Sigmoid colon (tissue), 7 donors: ENCODE results near the gene ATP5MG. TPM values are rescaled to one million over a fixed set of nuclear protein-coding genes. Genes with fewer than 3 reads are reported as not detected.

ENCODE experiments used
- DNase-seq: peaks from one replicate; pipeline ENCODE4 v3.0.0-alpha.2; 2019
- H3K27ac ChIP-seq, 4 donors: fragments of 200-600 bp; sonication (generic); one replicate each; pipeline ENCODE4 v1.5.1; 2016 to 2019; ENCODE audit warnings: mild to moderate bottlenecking in 1 of 4
- H3K27me3 ChIP-seq, 3 donors: fragments of 200-600 bp; sonication (generic); one replicate each; pipeline ENCODE4 v1.5.1; 2019; ENCODE audit warnings: mild to moderate bottlenecking in 1 of 3
- H3K36me3 ChIP-seq, 4 donors: fragments of 200-600 bp; sonication (generic); one replicate each; pipeline ENCODE4 v1.5.1; 2016 to 2019
- H3K4me1 ChIP-seq, 4 donors: fragments of 200-600 bp; sonication (generic); one replicate each; pipeline ENCODE4 v1.5.1; 2017 to 2019
- H3K4me3 ChIP-seq, 4 donors: fragments of 200-600 bp; sonication (generic); one replicate each; pipeline ENCODE4 v1.5.1; 2017 to 2019; ENCODE audit warnings: mild to moderate bottlenecking in 2 of 4, moderate library complexity in 1 of 4
- H3K9me3 ChIP-seq, 4 donors: fragments of 200-600 bp in 3 of 4; sonication (generic) in 3 of 4; one replicate each; pipeline versions ENCODE4 v1.5.1 to v1.6.1; 2013 to 2019
- EP300 ChIP-seq, 4 donors: sonication (generic); formaldehyde crosslinking; IDR thresholded peaks; one replicate each; pipeline ENCODE4 v1.6.1; 2017; ENCODE audit warnings: antibody characterized with exemption in 4 of 4
- POLR2A ChIP-seq, 2 donors: fragments of 450-650 bp; IDR thresholded peaks; one replicate each; pipeline ENCODE4 v1.6.1; 2016; ENCODE audit warnings: antibody characterized with exemption in 2 of 2, mild to moderate bottlenecking in 2 of 2, moderate library complexity in 2 of 2
- POLR2AphosphoS5 ChIP-seq, 4 donors: sonication (generic); formaldehyde crosslinking; IDR thresholded peaks; one replicate each; pipeline ENCODE4 v1.6.1; 2017; ENCODE audit warnings: antibody characterized with exemption in 4 of 4
- WGBS, 2 donors: extraction: QIAGEN DNeasy Blood & Tissue Kit; methylation state at CpG; one replicate each; pipeline ENCODE4 v1.1.7; 2013; 5-methylcytosine and 5-hydroxymethylcytosine counted together
- intact Hi-C: fragments of 100-400 bp; cut with DNase I; formaldehyde crosslinking; loops from one replicate; pipeline ENCODE4 v1.15.1; 2023
- polyA plus RNA-seq, 3 donors: library from polyadenylated mRNA; stranded (reverse); fragments of 200-250 nt; gene quantifications; one replicate each; pipeline ENCODE4 v1.2.3, GENCODE V29; 2013
- total RNA-seq, 4 donors: library from RNA; depleted of rRNA; stranded (reverse); fragments of >200 nt; gene quantifications; one replicate each; pipeline ENCODE4 v1.1.0, GENCODE V29; 2016
- TF ChIP-seq, protein P1 (sequence below), 4 experiments: fragments of 450-650 bp in 3 of 4; fragments of 200-600 bp in 1 of 4; IDR thresholded peaks; one replicate each; pipeline ENCODE4 v1.5.1; 2016 to 2019; ENCODE audit warnings: antibody characterized with exemption in 4 of 4, mild to moderate bottlenecking in 3 of 4, moderate library complexity in 2 of 4
- donor health status: healthy with polysubstance abuse.
- donor health status: Bipolar disorder and iron deficiency.
- donor health status: healthy.

Gene ATP5MG
- total and polyA plus RNA-seq, 7 donors: 54.7 to 559 (median 141) TPM

GRCh38 chr11:118435893-118436624, 34.7 kb downstream of the ATP5MG start, which contains the start of gene KMT2A:
KMT2A (plus strand) TSS chr11:118436492; CDS start chr11:118436513, 21 bp downstream.
- 1% methylated on average over 83 of the region's 83 CpGs for WGBS, 2 donors
- Histone ChIP-seq H3K9me3 (no peaks in the 10 kb centered on the region), H3K27me3 (no peaks in the 10 kb centered on the region), H3K4me3 (peak within 1 kb of the TSS; percentile 88 to 100 (median 98)), H3K36me3 (no peaks in the 10 kb centered on the region), H3K4me1 (peaks cover 3 to 57% (median 40%) of the 10 kb centered on the region in 4 donors), H3K27ac (peak within 1 kb of the TSS; percentile 93 to 97 (median 95))
- peak; percentile 62 to 78 (median 72) for TF ChIP-seq POLR2AphosphoS5 (IDR thresholded peaks at IDR 0.05)
- TF ChIP-seq POLR2A (IDR thresholded peaks at IDR 0.05): no peak
- TF ChIP-seq, protein P1, sequence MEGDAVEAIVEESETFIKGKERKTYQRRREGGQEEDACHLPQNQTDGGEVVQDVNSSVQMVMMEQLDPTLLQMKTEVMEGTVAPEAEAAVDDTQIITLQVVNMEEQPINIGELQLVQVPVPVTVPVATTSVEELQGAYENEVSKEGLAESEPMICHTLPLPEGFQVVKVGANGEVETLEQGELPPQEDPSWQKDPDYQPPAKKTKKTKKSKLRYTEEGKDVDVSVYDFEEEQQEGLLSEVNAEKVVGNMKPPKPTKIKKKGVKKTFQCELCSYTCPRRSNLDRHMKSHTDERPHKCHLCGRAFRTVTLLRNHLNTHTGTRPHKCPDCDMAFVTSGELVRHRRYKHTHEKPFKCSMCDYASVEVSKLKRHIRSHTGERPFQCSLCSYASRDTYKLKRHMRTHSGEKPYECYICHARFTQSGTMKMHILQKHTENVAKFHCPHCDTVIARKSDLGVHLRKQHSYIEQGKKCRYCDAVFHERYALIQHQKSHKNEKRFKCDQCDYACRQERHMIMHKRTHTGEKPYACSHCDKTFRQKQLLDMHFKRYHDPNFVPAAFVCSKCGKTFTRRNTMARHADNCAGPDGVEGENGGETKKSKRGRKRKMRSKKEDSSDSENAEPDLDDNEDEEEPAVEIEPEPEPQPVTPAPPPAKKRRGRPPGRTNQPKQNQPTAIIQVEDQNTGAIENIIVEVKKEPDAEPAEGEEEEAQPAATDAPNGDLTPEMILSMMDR (IDR thresholded peaks at IDR 0.05): peak in 3 of 4 experiments; percentile 67 to 89 (median 72)
- peak; percentile 99 for DNase-seq
- intact Hi-C loops: loop anchor here (1.0 to 5.0 kb wide), 3 partner anchors 19 to 51 kb away; partner anchors contain the start of gene ATP5MG

DNA sequence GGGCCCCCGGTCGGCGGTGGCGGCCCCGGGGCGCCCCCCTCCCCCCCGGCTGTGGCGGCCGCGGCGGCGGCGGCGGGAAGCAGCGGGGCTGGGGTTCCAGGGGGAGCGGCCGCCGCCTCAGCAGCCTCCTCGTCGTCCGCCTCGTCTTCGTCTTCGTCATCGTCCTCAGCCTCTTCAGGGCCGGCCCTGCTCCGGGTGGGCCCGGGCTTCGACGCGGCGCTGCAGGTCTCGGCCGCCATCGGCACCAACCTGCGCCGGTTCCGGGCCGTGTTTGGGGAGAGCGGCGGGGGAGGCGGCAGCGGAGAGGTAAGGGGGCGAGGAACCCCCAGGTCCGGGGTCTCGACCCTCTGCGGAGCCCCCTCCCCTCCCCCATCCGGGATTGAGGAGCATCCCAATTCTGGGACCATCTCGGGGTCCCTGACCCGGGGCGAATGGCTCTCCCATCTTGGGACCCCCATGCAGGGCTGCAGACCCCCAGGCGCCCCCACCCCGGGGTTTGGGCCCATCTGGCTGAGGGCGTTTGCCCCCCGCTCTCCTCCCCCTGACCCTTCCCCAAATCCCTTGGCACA, 35.3 kb downstream of the ATP5MG start:
- TF ChIP-seq POLR2A (IDR thresholded peaks at IDR 0.05) (no peak), POLR2AphosphoS5 (IDR thresholded peaks at IDR 0.05) (no peak), EP300 (IDR thresholded peaks at IDR 0.05) (no peak)
- TF ChIP-seq, protein P1 (IDR thresholded peaks at IDR 0.05): no peak
- Histone ChIP-seq H3K27me3 (no peaks in the 10 kb centered on the region), H3K27ac (peak overlapping the region; percentile 93 to 97 (median 95)), H3K9me3 (no peaks in the 10 kb centered on the region), H3K4me3 (peak overlapping the region; percentile 88 to 100 (median 98)), H3K4me1 (peaks cover 3 to 59% (median 43%) of the 10 kb centered on the region in 4 donors), H3K36me3 (no peaks in the 10 kb centered on the region)
- WGBS, 2 donors: 0% methylated on average over 55 of the region's 55 CpGs
- intact Hi-C loops: loop anchor here (1.0 to 5.0 kb wide), 2 partner anchors 35 to 51 kb away; partner anchors contain the start of gene ATP5MG
- DNase-seq: peak; percentile 60

- intact Hi-C loops: loop anchor here (5.0 kb wide), 1 partner anchor 50 kb away; no protein-coding TSS in a partner anchor
- Histone ChIP-seq H3K27ac (peak overlapping the region; percentile 93 to 97 (median 95)), H3K9me3 (no peaks in the 10 kb centered on the region), H3K27me3 (no peaks in the 10 kb centered on the region), H3K4me1 (peaks cover 3 to 65% (median 50%) of the 10 kb centered on the region in 4 donors), H3K4me3 (peak overlapping the region; percentile 88 to 100 (median 98)), H3K36me3 (no peaks in the 10 kb centered on the region)
- DNase-seq: peak; percentile 80
- WGBS, 2 donors: 0 to 1% methylated on average over 28 of the region's 28 CpGs
- no peak for TF ChIP-seq POLR2AphosphoS5 (IDR thresholded peaks at IDR 0.05)
- TF ChIP-seq POLR2A (IDR thresholded peaks at IDR 0.05): no peak
- TF ChIP-seq EP300 (IDR thresholded peaks at IDR 0.05): no peak
- TF ChIP-seq, protein P1 (IDR thresholded peaks at IDR 0.05): no peak
Measured at GRCh38 chr11:118437208-118438125, 36.1 kb downstream of the ATP5MG start.

- H3K9me3 ChIP-seq: no peaks in the 10 kb centered on the region
- intact Hi-C loops: loop anchor here (5.0 kb wide), 1 partner anchor 49 kb away; no protein-coding TSS in a partner anchor
- H3K27me3 ChIP-seq: no peaks in the 10 kb centered on the region
- WGBS, 2 donors: 0 to 2% methylated on average over 14 of the region's 14 CpGs
- DNase-seq: peak; percentile 72
- H3K4me1 ChIP-seq: peaks cover 3 to 74% (median 59%) of the 10 kb centered on the region in 4 donors
- peak overlapping the region; percentile 93 to 97 (median 95) for H3K27ac ChIP-seq
- no peaks in the 10 kb centered on the region for H3K36me3 ChIP-seq
- H3K4me3 ChIP-seq: peak overlapping the region; percentile 88 to 100 (median 98)
- peak in 1 of 4 donors; percentile 27 for TF ChIP-seq POLR2AphosphoS5 (IDR thresholded peaks at IDR 0.05)
- no peak for TF ChIP-seq EP300 (IDR thresholded peaks at IDR 0.05)
Measured at GRCh38 chr11:118438314-118438931, 37.0 kb downstream of the ATP5MG start.
